Effector CD4-positive, alpha-beta T cell (primary cell): ENCODE data around the gene VWA5B1.
"Not testable (repeated sequence)": the region's sequence is repeated elsewhere in the genome, so short reads cannot be mapped to it uniquely, and the experiment has no call there.

ENCODE experiments used
- DNase-seq: peaks from one replicate; pipeline ENCODE4 v3.0.0-alpha.2; 2020

Gene VWA5B1

DNA sequence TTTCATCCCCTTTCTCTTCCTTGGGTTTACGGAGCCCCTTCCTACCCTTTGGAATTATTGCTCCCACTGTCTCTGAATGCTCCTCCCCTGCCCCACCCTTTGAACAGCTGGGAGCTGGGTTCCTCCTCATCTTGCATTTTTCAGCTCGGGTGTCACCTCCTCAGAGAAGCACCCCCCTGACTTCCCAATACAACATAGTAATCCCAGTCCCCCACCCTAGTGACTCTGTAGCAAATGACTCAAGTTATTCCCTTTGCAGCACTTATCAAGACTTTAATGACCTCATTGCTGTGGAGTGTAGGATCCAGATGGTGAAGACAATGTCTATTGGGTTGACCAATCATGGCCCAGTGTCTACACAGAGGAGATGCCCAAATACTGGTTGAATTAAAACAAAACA, 8.9 kb upstream of the VWA5B1 start:
- DNase-seq: no peak

DNA sequence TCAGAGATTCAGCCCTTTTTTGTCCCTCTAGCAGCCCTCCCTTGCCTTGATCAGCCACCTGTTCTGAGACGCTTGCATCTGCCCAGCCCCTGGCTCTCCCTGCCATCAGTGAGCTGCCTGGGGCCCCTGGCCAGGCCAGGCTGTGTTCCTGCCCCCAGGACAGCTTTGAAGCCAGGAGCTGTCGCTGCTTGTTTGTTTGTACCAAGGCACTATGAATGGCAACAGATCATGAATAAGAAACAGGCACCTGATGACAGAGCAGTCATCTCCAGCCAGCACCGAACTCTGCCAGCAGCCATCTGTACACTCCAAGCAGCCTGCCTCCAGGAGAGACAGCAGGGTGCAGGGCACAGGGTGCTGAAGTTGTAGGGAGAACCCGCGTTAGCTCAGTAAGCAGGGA, 8.1 kb upstream of the VWA5B1 start:
- DNase-seq: no peak

GRCh38 chr1:20284046-20284445, 6.6 kb upstream of the VWA5B1 start:
- DNase-seq: no peak

- DNase-seq: no peak
These were observed 6.0 kb upstream of the VWA5B1 start for GRCh38 chr1:20284625-20285024.

DNA sequence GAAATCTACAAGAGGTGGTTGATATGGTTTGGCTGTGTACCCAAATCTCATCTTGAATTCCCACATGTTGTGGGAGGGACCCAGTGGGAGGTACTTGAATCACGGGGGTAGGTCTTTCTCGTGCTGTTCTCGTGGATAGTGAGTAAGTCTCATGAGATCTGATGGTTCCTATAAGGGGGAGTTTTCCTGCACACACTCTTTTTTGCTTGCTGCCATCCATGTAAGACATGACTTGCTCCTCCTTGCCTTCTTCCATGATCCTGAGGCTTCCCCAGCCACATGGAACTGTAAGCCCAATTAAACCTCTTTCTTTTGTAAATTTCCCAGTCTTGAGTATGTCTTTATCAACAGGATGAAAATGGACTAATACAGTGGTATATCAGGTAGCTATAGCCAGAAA, 5.2 kb upstream of the VWA5B1 start:
- no peak for DNase-seq

DNA sequence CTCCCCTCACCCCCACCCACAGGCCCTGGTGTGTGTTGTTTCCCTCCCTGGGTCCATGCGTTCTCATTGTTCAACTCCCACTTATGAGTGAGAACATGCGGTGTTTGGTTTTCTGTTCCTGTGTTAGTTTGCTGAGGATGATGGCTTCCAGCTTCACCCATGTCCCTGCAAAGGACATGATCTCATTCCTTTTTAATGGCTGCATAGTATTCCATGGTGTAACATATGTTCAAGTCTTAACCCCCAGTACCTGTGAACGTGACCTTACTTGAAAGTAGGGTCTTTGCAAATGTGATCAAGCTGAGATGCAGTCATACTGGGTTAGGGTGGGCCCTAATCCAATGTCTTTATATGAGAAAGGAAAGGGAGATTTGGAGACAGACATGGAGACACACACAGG, 3.0 kb upstream of the VWA5B1 start:
- DNase-seq: not testable (repeated sequence)

DNA sequence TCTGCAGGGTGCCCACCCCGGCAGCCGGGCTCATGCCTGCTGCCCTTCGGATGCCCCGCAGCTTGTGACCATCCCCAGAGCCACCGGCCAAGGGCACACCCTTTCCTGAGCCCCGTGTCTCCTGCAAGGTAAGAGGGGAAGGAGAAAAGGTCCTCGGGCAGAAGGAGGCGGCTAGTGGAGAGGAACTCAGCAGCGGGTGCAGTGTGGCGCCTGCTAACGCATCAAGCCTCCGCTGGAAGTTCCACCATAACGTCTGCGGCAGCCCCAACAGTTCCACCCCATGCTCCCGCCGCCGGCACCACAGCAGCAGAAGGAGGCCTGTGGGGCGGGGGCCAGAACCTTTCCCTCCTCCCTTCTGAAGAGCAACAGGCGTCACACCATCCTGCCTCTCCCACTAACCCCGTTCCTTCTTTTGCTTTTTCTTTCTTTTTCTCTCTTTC, 990 bp downstream of the VWA5B1 start:
- DNase-seq: no peak

DNA sequence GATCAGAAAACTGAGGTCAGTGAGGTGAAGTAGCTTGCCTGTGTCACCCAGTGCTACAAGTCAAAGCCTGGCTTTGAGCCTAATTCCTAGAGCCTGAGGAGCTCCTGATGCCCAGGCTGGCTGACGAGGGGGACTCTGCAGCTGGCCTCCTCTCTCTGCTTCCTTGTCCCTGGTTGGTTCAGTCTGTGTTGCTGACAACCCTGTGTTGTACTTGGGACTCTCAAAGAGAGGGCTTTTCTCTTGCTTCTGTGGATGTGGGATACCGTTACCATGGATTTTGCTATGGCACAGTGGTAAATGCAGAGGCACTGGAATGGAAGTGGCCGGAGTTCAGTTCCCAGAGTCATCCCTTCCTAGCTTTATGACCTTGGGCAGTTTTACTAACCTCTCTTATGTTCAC, 8.0 kb downstream of the VWA5B1 start:
- DNase-seq: no peak

DNA sequence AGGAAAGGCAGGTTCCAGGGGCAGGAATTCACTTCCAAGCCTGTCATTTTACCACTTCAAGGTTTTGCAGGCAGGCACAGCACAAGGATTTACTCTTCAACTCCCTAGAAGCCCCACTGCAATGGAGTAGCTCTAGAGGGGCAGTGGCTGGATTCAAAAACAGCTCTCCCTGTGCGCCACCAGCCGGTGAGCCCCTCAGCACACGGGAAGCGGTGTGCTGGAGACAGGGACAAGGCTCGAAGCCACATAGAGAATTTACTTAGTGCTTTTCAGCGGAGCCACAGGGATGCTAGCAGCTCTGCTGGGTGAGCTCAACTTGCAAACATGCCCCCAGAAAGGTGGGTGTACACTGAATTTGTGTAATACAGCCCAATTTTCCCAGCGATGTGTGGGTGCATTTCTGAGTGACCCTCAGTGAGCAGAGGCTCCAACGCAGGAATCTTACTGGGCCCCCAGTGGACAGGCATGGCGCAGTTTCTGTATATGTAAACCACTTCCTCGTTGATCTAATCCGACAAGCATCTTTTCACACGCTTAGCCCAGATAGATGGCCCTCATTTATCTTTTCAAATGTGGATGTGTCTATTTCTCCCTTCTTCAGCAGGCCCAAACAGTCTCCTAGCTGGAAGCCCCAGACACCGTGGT, 10.9 kb downstream of the VWA5B1 start:
- DNase-seq: no peak

GRCh38 chr1:20302108-20302471, 11.4 kb downstream of the VWA5B1 start:
- no peak for DNase-seq

DNA sequence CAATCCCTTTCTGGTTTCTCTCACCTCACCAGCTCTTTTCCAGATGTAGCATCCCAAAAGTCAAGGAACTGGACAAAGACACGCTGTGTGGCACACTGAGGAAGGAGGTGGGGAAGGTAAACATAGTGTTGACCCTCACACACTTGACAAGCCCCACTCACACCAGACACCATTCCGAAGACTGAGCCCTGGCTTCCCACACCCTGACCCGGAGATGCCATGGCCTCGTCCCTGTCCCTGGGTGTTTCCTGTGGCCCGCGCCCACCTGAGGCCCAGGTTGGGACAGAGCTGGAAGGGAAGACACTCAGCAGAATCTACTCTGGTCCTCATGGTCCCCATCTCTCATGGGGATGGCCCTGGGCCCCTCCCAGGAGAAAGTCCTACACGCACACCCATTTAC, 16.4 kb downstream of the VWA5B1 start:
- no peak for DNase-seq

GRCh38 chr1:20308569-20308968, 17.9 kb downstream of the VWA5B1 start:
- DNase-seq: no peak

GRCh38 chr1:20311289-20311688, 20.6 kb downstream of the VWA5B1 start:
- no peak for DNase-seq

GRCh38 chr1:20312310-20312709, 21.6 kb downstream of the VWA5B1 start:
- no peak for DNase-seq

DNA sequence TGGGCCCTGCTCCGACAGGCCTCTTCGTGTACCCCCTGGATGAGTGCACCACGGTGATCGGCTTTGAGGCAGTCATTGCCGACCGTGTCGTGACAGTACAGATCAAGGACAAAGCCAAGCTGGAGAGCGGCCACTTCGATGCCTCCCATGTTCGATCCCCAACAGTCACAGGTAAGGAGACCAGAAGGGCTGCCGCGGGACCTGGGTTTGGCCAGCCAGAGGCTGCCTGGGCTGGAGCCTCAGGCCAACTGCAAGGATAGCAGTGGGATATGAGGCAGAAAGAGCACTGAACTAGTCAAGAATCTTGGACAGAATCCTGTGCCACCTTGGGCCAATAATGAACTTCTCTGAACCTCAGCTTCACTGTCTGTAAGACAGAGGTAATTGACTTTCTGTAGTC, 22.1 kb downstream of the VWA5B1 start:
- DNase-seq: no peak

DNA sequence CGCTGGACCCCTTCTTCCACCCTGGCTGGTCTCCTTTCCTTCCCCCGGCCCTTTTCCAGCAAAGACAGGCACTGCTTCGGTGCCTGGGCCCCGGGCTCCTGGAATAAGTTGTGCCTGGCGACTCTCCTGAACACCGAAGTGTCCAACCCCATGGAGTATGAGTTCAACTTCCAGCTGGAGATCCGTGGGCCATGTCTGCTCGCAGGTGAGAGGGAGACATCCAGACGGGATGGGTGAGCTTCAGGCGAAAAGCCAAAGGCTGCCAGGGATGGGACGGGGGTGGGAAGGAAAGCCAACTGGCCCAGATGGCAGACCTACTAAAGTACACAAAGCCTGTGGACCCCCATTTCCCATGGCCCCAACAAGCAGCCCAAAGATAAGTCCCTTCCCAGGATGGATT, 26.8 kb downstream of the VWA5B1 start:
- no peak for DNase-seq

- no peak for DNase-seq
These were observed 27.8 kb downstream of the VWA5B1 start for GRCh38 chr1:20318521-20318920.

- DNase-seq: no peak
These were observed 28.3 kb downstream of the VWA5B1 start for GRCh38 chr1:20318971-20319370.

GRCh38 chr1:20319456-20320220, 29.0 kb downstream of the VWA5B1 start:
- no peak for DNase-seq

DNA sequence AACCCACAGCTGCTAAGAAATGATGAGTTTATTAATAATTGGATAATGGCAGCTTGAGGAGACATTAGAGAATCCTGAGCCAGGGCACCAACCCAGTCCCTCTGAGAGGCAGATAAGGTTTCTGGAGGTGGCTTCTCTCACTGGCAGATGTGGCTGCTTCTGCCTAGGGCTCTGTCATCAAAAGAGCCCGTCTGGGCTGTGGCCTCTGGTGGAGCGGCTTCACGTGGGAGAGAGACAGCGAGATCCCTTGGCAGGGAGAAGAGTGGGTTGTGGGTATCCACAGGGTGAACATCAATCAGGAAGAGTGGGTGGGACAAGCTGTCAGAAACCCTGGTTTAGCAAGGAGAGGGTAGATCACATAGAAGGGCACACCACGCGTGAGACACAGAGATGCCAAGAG, 30.0 kb downstream of the VWA5B1 start:
- no peak for DNase-seq

GRCh38 chr1:20321573-20321972, 30.9 kb downstream of the VWA5B1 start:
- DNase-seq: no peak

GRCh38 chr1:20322081-20322824, 31.6 kb downstream of the VWA5B1 start:
- DNase-seq: no peak

DNA sequence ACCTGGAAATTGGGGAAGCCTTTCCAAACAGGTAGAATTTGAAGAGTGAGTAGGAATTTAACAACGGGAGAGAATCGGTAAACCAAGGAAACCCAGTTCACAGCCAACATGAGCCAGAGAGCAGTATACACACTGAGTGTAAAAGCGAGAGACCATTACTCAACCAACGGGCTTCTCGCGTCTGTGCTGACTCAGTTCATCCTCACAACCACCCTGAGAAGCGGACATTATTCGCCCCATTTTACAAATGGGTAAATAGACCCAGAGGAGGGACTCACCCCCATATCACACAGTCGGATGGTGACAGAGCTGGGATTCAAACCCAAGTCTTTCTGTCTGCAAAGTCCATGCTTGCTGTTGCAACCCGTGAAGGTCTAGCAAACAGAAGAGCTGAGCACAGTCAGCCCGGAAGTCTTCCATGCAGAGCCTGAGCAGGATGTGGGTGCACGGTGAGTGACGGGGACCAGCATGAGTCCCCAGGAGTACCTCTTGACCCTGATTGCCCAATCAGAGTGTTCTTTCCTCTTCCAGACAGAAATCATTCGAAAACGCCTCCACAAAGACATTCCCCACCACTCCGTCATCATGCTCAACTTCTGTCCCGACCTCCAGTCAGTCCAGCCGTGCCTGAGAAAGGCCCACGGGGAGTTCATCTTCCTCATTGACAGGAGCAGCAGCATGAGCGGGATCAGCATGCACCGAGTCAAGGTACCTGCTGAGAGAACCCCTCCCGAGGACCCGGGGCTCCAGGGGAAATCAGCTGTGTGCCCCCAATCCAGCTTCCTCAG, 32.3 kb downstream of the VWA5B1 start:
- DNase-seq: peak; percentile 22
